Measurements from ENCODE around the gene LAYN. TPM values are rescaled to one million over a fixed set of nuclear protein-coding genes. Genes with fewer than 3 reads are reported as not detected.

Gene LAYN
- total RNA-seq, 1 experiment from 2014 or later: 9.6 TPM

DNA sequence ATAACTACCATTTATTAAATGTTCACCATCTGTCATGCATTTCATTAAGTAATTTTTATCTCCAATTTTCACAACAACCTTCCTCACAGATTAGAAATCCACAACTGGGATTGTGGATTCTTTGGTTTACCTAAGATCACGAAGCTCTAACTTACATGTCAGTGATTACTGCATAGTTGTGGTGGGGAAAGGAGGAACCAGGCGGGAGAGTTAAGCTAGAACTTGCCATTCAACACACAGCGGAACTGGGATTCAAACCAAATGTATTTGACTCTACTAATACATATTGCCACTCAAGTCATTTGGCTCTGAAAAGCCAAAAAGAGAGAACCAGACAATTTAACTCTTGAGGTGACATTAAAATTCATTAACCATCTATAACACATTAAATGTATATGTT is 10.4 kb upstream of the LAYN start:
- Histone ChIP-seq H3K36me3 (ENCODE audit: insufficient read depth, low read length, poor library complexity, severe bottlenecking) (no peaks in the 10 kb centered on the region), H3K9me3 (ENCODE audit: low read depth, low read length, poor library complexity, severe bottlenecking) (no peaks in the 10 kb centered on the region), H3K27ac (ENCODE audit: low read depth, low read length, poor library complexity, severe bottlenecking) (no peak overlapping the region), H3K4me3 (ENCODE audit: low read depth, low read length, poor library complexity, severe bottlenecking) (no peak overlapping the region), H3K27me3 (replicated peaks; ENCODE audit: insufficient read depth, low read depth, low read length, poor library complexity) (no peaks in the 10 kb centered on the region), H3K4me1 (ENCODE audit: insufficient read depth, low read length, poor library complexity, severe bottlenecking) (no peaks in the 10 kb centered on the region)
- no TSS peak for BruUV-seq (replicated peaks)
- DNase-seq (ENCODE audit: low spot score): no peak
- ChIA-PET POLR2A (ENCODE audit: low non-redundant PET) (no interaction called here), CTCF (no interaction called here)
- intact Hi-C loops (cut with micrococcal nuclease; ENCODE audit: unreplicated experiment): no loop called here
- TF ChIP-seq EZH2 (IDR thresholded peaks at IDR 0.05; ENCODE audit: borderline replicate concordance, low read depth, low read length, poor library complexity, severe bottlenecking): no peak
- TF ChIP-seq, protein P1, sequence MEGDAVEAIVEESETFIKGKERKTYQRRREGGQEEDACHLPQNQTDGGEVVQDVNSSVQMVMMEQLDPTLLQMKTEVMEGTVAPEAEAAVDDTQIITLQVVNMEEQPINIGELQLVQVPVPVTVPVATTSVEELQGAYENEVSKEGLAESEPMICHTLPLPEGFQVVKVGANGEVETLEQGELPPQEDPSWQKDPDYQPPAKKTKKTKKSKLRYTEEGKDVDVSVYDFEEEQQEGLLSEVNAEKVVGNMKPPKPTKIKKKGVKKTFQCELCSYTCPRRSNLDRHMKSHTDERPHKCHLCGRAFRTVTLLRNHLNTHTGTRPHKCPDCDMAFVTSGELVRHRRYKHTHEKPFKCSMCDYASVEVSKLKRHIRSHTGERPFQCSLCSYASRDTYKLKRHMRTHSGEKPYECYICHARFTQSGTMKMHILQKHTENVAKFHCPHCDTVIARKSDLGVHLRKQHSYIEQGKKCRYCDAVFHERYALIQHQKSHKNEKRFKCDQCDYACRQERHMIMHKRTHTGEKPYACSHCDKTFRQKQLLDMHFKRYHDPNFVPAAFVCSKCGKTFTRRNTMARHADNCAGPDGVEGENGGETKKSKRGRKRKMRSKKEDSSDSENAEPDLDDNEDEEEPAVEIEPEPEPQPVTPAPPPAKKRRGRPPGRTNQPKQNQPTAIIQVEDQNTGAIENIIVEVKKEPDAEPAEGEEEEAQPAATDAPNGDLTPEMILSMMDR (conservative IDR thresholded peaks at IDR 0.05; ENCODE audit: low read depth, low read length): no peak

DNA sequence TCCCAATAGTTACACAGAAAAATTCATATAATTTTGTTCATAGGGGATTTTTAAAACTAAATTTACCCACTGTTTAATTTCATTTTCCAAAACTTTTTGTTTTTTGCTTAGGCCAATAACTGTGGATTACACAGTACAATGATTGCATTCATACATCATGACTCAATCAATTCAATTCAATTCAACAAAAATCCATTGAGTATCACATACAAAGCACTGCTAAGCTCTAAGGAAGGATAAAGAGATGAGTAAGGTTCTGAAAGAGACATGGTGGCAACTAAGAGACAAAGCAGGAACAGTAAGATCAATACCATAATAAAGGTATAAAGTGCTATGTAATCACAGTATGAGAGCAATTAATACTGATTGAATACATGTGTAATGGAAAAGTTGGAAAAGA is 9.4 kb upstream of the LAYN start:
- Histone ChIP-seq H3K4me1 (ENCODE audit: insufficient read depth, low read length, poor library complexity, severe bottlenecking) (no peaks in the 10 kb centered on the region), H3K9me3 (ENCODE audit: low read depth, low read length, poor library complexity, severe bottlenecking) (no peaks in the 10 kb centered on the region), H3K27ac (ENCODE audit: low read depth, low read length, poor library complexity, severe bottlenecking) (no peak overlapping the region), H3K4me3 (ENCODE audit: low read depth, low read length, poor library complexity, severe bottlenecking) (no peak overlapping the region), H3K27me3 (replicated peaks; ENCODE audit: insufficient read depth, low read depth, low read length, poor library complexity) (no peaks in the 10 kb centered on the region), H3K36me3 (ENCODE audit: insufficient read depth, low read length, poor library complexity, severe bottlenecking) (no peaks in the 10 kb centered on the region)
- TF ChIP-seq EZH2 (IDR thresholded peaks at IDR 0.05; ENCODE audit: borderline replicate concordance, low read depth, low read length, poor library complexity, severe bottlenecking): no peak
- TF ChIP-seq, protein P1 (conservative IDR thresholded peaks at IDR 0.05; ENCODE audit: low read depth, low read length): no peak
- DNase-seq (ENCODE audit: low spot score): no peak
- ChIA-PET CTCF (no interaction called here), POLR2A (ENCODE audit: low non-redundant PET) (no interaction called here)
- BruUV-seq (replicated peaks): no TSS peak
- intact Hi-C loops (cut with micrococcal nuclease; ENCODE audit: unreplicated experiment): no loop called here

DNA sequence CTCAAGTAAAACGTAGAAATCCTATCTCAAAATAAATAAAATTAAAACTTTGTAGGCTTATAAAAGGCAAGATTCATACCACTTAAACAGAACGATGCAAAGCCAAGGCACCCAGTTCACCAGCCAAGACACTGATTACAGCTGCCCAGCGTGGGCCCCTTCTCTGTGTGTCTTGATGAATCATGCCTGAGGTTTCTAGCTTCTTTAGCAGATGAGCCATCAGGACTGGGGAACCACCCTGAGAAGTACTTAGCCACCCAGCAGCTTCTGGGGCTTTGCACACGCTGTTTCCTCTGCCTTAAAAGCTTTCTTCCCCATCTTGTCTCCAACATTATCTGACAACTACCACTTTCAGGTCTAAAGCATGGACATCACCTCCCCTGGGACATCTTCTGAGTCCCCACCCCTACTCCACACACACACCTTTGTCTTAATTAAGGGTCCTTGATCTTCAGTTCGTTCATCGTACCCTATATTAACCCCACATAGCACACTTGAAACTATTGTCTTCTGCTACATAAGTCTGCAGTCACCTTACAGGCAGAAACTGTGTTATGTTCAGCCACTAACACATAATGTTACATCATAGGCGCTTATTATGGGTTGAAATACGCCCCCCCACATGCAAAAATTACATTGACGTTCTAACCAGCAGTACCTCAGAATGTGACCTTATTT is 8.7 kb upstream of the LAYN start:
- Histone ChIP-seq H3K27ac (ENCODE audit: low read depth, low read length, poor library complexity, severe bottlenecking) (no peak overlapping the region), H3K9me3 (ENCODE audit: low read depth, low read length, poor library complexity, severe bottlenecking) (no peaks in the 10 kb centered on the region), H3K27me3 (replicated peaks; ENCODE audit: insufficient read depth, low read depth, low read length, poor library complexity) (no peaks in the 10 kb centered on the region), H3K4me3 (ENCODE audit: low read depth, low read length, poor library complexity, severe bottlenecking) (no peak overlapping the region), H3K4me1 (ENCODE audit: insufficient read depth, low read length, poor library complexity, severe bottlenecking) (no peaks in the 10 kb centered on the region), H3K36me3 (ENCODE audit: insufficient read depth, low read length, poor library complexity, severe bottlenecking) (no peaks in the 10 kb centered on the region)
- no peak for TF ChIP-seq EZH2 (IDR thresholded peaks at IDR 0.05; ENCODE audit: borderline replicate concordance, low read depth, low read length, poor library complexity, severe bottlenecking)
- TF ChIP-seq, protein P1 (conservative IDR thresholded peaks at IDR 0.05; ENCODE audit: low read depth, low read length): no peak
- ChIA-PET POLR2A (ENCODE audit: low non-redundant PET) (interaction anchor here (0.6 kb wide), 1 partner anchor 21 kb away, joined by 3 read pairs; no protein-coding TSS in a partner anchor), CTCF (no interaction called here)
- peak; percentile 80 for DNase-seq (ENCODE audit: low spot score)
- intact Hi-C loops (cut with micrococcal nuclease; ENCODE audit: unreplicated experiment): no loop called here
- BruUV-seq (replicated peaks): no TSS peak

Data from A673 (cell line).